Measurements from ENCODE around the gene MAG.

DNA sequence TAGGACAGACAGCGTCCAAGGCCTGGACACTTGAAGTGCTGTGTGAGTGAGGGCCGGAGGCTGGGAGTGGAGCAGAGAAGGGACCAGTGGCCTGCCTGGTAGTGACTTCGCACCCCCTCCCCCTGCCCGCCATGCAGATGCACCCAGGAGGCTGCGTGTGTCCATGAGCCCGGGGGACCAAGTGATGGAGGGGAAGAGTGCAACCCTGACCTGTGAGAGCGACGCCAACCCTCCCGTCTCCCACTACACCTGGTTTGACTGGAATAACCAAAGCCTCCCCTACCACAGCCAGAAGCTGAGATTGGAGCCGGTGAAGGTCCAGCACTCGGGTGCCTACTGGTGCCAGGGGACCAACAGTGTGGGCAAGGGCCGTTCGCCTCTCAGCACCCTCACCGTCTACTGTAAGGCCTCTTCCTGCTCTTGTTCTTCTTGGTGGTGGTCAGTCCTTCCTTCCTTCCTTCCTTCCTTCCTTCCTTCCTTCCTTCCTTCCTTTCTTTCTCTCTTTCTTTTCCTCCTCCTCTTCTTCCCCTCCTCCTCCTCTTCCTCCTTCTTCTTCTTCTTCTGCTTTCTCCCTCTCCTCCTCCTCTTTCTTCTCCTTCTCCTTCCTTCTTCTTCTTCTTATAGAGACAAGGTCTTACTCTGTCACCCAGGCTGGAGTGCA, 49.7 kb downstream of the MAG start:
- TF ChIP-seq, protein P1, sequence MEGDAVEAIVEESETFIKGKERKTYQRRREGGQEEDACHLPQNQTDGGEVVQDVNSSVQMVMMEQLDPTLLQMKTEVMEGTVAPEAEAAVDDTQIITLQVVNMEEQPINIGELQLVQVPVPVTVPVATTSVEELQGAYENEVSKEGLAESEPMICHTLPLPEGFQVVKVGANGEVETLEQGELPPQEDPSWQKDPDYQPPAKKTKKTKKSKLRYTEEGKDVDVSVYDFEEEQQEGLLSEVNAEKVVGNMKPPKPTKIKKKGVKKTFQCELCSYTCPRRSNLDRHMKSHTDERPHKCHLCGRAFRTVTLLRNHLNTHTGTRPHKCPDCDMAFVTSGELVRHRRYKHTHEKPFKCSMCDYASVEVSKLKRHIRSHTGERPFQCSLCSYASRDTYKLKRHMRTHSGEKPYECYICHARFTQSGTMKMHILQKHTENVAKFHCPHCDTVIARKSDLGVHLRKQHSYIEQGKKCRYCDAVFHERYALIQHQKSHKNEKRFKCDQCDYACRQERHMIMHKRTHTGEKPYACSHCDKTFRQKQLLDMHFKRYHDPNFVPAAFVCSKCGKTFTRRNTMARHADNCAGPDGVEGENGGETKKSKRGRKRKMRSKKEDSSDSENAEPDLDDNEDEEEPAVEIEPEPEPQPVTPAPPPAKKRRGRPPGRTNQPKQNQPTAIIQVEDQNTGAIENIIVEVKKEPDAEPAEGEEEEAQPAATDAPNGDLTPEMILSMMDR (IDR thresholded peaks at IDR 0.05; ENCODE audit: low read length) = no peak
- TF ChIP-seq EZH2 (IDR thresholded peaks at IDR 0.05; ENCODE audit: borderline replicate concordance, low read length) = no peak

Data from OCI-LY1 (cell line).